Cerebellar cortex (tissue), 1 donor: ENCODE measurements around the gene BRSK1.
A peak's percentile ranks its signal among the peaks of the same experiment; 100 is the strongest.

Experiments
- DNase-seq: peaks from one replicate; pipeline ENCODE4 v3.0.0-alpha.2; 2015; ENCODE audit warnings: low spot score

Gene BRSK1

GRCh38 chr19:55283548-55284377 is at the start of gene BRSK1:
Gene BRSK1, plus strand, starts transcription at chr19:55283997. Its CDS starts 446 bp downstream, at chr19:55284443.
- DNase-seq: peak; percentile 83

- DNase-seq: no peak
These were observed 45.8 kb upstream of the BRSK1 start for GRCh38 chr19:55238030-55238429.

GRCh38 chr19:55239004-55239403 is 44.8 kb upstream of the BRSK1 start:
- no peak for DNase-seq

DNA sequence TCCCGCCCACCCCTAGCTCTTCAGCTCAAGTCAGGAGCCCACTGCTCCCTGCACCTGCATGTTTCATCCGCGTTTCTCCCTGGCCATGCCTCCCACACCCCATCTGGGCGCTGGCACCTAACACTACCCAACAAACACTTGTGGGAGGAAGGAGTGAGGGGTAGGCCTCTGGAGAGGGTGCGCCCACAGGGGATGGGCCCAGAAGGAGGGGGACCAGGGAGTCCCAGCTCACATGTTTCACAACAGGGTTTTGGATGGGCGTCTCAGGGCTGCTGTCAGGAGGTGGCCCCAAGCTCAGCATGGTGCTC is 43.1 kb upstream of the BRSK1 start:
- DNase-seq: no peak

GRCh38 chr19:55241143-55241934 is 42.5 kb upstream of the BRSK1 start:
- no peak for DNase-seq

DNA sequence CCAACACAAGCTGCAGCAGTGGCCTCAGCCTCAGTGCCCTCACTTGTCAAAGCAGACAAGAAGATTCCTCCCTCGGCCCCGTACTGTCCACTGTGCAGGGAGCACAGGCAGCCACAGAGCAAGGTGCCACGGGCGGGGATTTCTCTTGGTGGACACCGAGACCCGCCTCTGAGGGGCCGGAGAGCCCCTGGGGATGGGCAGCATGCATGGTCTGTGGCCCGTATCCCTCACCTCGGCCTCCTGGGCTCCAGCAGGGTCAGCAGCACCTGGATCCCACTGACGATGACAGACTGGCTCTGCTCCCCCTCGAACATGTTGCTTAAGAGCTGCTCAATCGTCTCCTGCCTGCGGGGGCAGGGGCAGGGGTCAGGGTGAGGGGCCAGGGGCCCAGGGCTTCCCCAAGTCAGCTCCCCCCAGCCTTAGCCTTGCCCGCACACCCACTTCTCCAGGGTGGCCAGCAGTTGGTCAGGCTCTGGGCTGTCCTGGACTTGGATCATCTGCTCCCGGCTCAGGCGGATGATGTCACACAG is 41.8 kb upstream of the BRSK1 start:
- no peak for DNase-seq

GRCh38 chr19:55242517-55242916 is 41.3 kb upstream of the BRSK1 start:
- DNase-seq: no peak

- DNase-seq: no peak
These were observed 39.7 kb upstream of the BRSK1 start for GRCh38 chr19:55244004-55244680.

- DNase-seq: no peak
These were observed 38.4 kb upstream of the BRSK1 start for GRCh38 chr19:55245236-55245904.

DNA sequence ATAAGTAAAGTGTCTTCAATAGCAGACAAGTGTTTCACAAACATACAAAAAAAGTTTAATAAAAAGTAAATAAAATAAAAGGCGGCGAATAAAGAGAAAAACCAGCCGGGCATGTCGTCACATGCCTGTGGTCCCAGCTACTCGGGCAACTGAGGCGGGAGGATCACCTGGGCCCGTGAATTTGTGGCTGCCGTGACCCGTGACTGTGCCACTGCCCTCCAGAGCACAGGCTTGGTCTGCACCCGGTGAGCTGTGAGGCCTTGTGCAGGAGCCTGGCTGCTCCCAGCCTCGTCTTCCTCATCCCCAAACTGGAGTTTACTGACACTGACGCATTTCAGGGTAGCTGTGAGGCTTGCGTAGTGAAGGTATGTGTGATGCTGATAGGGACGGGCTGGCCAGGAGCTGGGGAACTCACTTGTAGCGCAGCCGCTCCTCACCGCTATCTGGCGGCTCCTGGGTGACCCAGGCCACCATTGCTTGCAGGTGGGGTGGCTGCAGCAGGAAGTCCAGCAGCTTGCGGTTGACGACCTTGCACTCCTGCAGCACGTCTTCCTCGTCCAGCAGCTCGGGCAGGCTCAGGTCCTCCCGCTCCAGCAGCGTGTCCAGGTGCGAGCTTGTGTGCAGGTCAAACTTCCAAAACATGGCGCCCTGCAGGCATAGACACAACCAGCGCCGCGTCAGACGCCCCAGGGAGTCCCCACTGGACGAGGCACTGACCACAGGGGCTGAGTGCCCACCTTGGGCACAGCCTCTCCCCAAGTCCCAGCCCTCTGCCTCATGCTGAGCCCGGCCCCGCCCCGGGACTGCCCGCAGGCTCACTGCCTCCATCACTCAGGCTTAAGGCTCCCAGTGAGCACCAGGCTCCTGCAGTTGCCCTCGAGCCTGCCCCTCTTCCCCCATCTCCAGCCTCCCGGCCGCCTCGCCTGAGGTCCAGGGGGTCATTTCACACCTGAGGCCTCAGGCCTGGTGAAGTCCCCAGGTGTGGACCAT is 37.0 kb upstream of the BRSK1 start:
- no peak for DNase-seq

DNA sequence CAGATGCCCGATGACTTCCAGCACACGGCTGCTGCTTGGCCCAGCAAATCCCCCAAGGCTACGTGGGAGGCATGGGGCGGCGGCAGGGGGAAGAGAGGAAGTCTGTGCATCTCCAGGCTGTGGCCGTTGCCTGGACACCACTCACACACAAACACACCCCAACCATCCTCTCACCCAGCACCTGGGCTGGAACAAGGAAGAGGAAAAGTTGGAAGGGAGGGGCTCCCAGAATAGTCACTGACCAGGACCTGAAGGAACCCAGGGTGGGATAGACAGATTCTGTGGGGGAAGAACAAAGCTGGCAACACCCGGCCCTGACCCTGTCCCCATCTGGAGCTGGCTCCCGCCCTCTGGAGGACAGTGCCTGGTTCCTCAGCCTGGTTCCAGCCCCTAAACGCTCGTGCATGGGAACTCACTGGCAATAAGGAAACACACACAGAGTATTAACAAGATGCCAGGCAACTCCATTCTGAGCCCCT is 36.1 kb upstream of the BRSK1 start:
- no peak for DNase-seq

DNA sequence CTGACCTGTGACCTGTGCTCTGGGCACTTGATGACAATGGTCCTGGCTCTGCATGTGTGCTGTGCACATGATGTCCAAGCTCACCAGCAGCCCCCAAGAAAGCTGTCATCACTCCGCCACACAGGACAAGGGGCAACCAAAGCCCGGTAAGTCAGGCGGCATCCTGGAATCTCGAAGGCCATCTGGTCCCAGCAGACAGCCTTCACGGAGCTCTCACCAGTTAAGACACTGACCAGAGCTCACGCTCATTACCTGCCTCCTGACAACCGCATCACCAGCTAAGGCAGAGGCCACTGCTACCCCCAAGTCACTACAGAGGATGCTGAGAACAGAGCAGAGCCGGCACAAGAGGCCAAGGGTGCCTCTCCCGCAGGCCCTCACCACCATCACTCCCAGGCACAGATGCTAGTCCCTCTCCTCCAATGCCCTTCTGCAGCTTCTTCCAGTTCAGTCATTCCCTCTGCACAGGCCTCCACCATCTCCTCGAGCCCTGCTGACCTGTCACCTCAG is 35.6 kb upstream of the BRSK1 start:
- DNase-seq: no peak

GRCh38 chr19:55248704-55249103 is 35.1 kb upstream of the BRSK1 start:
- no peak for DNase-seq

DNA sequence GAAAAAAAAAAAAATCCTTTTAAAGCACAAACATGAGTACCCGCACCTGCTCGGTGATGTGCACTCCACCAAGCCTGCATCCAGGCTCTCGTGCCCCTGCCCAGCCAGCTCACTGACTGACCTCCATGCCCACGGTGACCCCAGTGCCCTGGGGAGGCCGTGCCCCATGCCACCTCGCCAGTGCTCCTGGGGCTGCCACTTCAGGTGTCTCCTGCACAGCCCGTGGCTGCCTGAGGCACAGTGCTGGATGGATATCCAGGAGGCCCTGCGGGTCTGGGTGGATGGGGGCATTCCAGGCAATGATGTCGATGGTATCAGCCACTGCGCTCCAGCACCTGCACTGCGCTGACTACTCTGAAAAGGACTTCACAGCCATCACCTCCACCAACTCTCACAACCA is 34.0 kb upstream of the BRSK1 start:
- no peak for DNase-seq

- DNase-seq: no peak
These were observed 33.3 kb upstream of the BRSK1 start for GRCh38 chr19:55250262-55251036.

- no peak for DNase-seq
These were observed 32.3 kb upstream of the BRSK1 start for GRCh38 chr19:55251341-55252081.

DNA sequence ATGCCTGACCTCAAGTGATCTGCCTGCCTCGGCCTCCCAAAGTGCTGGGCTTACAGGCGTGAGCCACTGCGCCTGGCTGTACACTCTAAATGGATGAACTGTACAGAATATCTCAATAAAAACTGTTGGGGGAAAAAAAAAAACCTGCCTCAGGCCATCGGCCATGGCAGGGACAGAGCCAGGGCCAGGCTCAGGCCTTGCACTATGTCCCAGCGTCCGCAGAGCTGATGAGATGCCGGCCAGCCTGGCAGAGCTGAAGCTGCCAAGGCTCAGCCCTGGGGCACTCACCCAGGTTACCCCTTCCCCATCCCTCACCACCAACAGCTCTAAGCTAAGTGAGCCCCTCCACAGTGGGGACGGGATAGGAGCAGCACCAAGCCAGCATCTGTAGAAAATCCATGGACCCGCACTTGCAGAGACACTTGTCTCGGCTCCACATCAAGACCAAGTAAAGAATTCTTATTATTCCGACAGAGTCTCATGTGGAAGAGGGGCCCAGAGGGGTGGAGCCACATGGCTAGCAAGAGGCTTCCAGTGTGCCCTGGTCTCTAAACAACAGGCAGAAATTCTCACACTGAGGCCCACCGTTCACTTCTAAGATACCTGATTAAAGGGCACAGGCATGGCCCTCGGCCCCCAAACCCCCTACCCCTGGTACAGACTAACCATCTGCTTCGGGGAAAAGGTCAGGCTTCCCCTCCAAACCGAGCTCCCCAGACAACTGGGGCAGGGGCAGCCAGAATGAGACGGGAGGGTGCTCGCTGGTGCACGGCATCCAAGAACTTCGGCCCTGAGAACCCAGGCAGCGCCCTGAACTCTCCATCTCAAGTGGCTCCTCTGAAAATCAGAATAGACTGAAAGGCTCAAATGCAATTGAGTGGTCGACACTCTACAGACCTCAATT is 30.8 kb upstream of the BRSK1 start:
- no peak for DNase-seq
